WTC11 (cell line): ENCODE measurements around the gene ADAMTS7. TPM values are rescaled to one million over a fixed set of nuclear protein-coding genes. Genes with fewer than 3 reads are reported as not detected.

Experiments
- ATAC-seq: fragments of 200-7000 bp; cut with Tn5 transposase; 2 replicates; pipeline ENCODE4 v1.10.0; 2021; ENCODE audit warnings: mild to moderate bottlenecking, moderate library complexity
- CTCF ChIA-PET: fragments of 300-600 bp; sonication (Branson Sonifier 250); formaldehyde crosslinking; loops from one replicate; lab custom pipeline; 2021; ENCODE audit warnings: antibody characterized with exemption; lab: Charles Lee
- POLR2A ChIA-PET: fragments of 350-600 bp; sonication (Branson Sonifier 250); formaldehyde crosslinking; loops from one replicate; lab custom pipeline; 2021; ENCODE audit warnings: antibody characterized with exemption; lab: Charles Lee
- DNase-seq: peaks from one replicate; pipeline ENCODE4 v3.0.0; 2021; ENCODE audit warnings: low spot score
- H3K27ac Mint-ChIP-seq: 2 replicates; pipeline ENCODE4 v1.8.0; 2021; ENCODE audit warnings: mixed read lengths
- H3K27me3 Mint-ChIP-seq: 2 replicates; pipeline ENCODE4 v1.8.0; 2021; ENCODE audit warnings: low read depth, mild to moderate bottlenecking, moderate library complexity, mixed read lengths
- H3K36me3 Mint-ChIP-seq: 2 replicates; pipeline ENCODE4 v1.8.0; 2021; ENCODE audit warnings: mixed read lengths
- H3K4me1 Mint-ChIP-seq: 2 replicates; pipeline ENCODE4 v1.8.0; 2022; ENCODE audit warnings: mixed read lengths
- H3K4me3 Mint-ChIP-seq: 2 replicates; pipeline ENCODE4 v1.8.0; 2021; ENCODE audit warnings: mild to moderate bottlenecking, moderate library complexity, mixed read lengths
- H3K9me3 Mint-ChIP-seq: 2 replicates; pipeline ENCODE4 v1.8.0; 2021; ENCODE audit warnings: mixed read lengths
- AR ChIP-seq: fragments of 250-450 bp; sonication (Bioruptor Pico); IDR thresholded peaks from 2 replicates; pipeline ENCODE4 v1.9.0; 2021; ENCODE audit warnings: mild to moderate bottlenecking
- ATF1 ChIP-seq: sonication (generic); formaldehyde crosslinking; IDR thresholded peaks from 2 replicates; pipeline ENCODE4 v1.8.1; 2023; ENCODE audit warnings: mild to moderate bottlenecking, moderate library complexity, missing genetic modification reagents
- ATF3 ChIP-seq: sonication (generic); formaldehyde crosslinking; conservative IDR thresholded peaks from 2 replicates; pipeline ENCODE4 v1.8.1; 2022; ENCODE audit warnings: mild to moderate bottlenecking, missing genetic modification reagents
- CTCF ChIP-seq: fragments of 200-600 bp; IDR thresholded peaks from 2 replicates; pipeline ENCODE4 v1.8.0; 2022; ENCODE audit warnings: antibody characterized with exemption
- E2F5 ChIP-seq: sonication (generic); formaldehyde crosslinking; IDR thresholded peaks from 2 replicates; pipeline ENCODE4 v1.8.1; 2022; ENCODE audit warnings: mild to moderate bottlenecking, moderate library complexity, missing genetic modification reagents
- FOXJ3 ChIP-seq: sonication (generic); formaldehyde crosslinking; IDR thresholded peaks from 2 replicates; pipeline ENCODE4 v1.9.0; 2021; ENCODE audit warnings: missing genetic modification reagents, mild to moderate bottlenecking, borderline replicate concordance
- FOXP4 ChIP-seq: sonication (generic); formaldehyde crosslinking; IDR thresholded peaks from 2 replicates; pipeline ENCODE4 v1.8.0; 2022; ENCODE audit warnings: mild to moderate bottlenecking, missing genetic modification reagents
- HMGXB4 ChIP-seq: sonication (generic); formaldehyde crosslinking; IDR thresholded peaks from 2 replicates; pipeline ENCODE4 v1.8.1; 2023; ENCODE audit warnings: mild to moderate bottlenecking, moderate library complexity, missing genetic modification reagents
- NFYB ChIP-seq: sonication (generic); formaldehyde crosslinking; conservative IDR thresholded peaks from 2 replicates; pipeline ENCODE4 v1.8.0; 2022; ENCODE audit warnings: low read depth, missing genetic modification reagents
- NR3C1 ChIP-seq: sonication (generic); formaldehyde crosslinking; conservative IDR thresholded peaks from 2 replicates; pipeline ENCODE4 v1.8.1; 2023; ENCODE audit warnings: low read depth, mild to moderate bottlenecking, missing genetic modification reagents
- RELA ChIP-seq: sonication (generic); formaldehyde crosslinking; IDR thresholded peaks from 2 replicates; pipeline ENCODE4 v1.8.1; 2022; ENCODE audit warnings: missing genetic modification reagents, mild to moderate bottlenecking, borderline replicate concordance
- SOX15 ChIP-seq: fragments of 250-450 bp; sonication (Bioruptor Pico); IDR thresholded peaks from 2 replicates; pipeline ENCODE4 v1.9.0; 2021; ENCODE audit warnings: mild to moderate bottlenecking
- SP1 ChIP-seq: sonication (generic); formaldehyde crosslinking; conservative IDR thresholded peaks from 2 replicates; pipeline ENCODE4 v1.8.1; 2022; ENCODE audit warnings: missing genetic modification reagents
- USF1 ChIP-seq: sonication (generic); formaldehyde crosslinking; IDR thresholded peaks from 2 replicates; pipeline ENCODE4 v1.8.0; 2022; ENCODE audit warnings: mild to moderate bottlenecking, missing genetic modification reagents
- ZBTB21 ChIP-seq: sonication (generic); formaldehyde crosslinking; IDR thresholded peaks from 2 replicates; pipeline ENCODE4 v1.8.1; 2023; ENCODE audit warnings: mild to moderate bottlenecking, missing genetic modification reagents, borderline replicate concordance
- ZNF138 ChIP-seq: sonication (generic); formaldehyde crosslinking; conservative IDR thresholded peaks from 2 replicates; pipeline ENCODE4 v1.8.1; 2022; ENCODE audit warnings: mild to moderate bottlenecking, moderate library complexity, missing genetic modification reagents
- ZNF281 ChIP-seq: sonication (generic); formaldehyde crosslinking; IDR thresholded peaks from 2 replicates; pipeline ENCODE4 v1.8.0; 2023; ENCODE audit warnings: mild to moderate bottlenecking, missing genetic modification reagents
- ZNF671 ChIP-seq: fragments of 250-450 bp; sonication (Bioruptor Pico); IDR thresholded peaks from 2 replicates; pipeline ENCODE4 v1.8.0; 2021; ENCODE audit warnings: mild to moderate bottlenecking
- total RNA-seq: library from RNA; stranded (reverse); gene quantifications from 3 replicates; pipeline ENCODE4 v1.2.3, GENCODE V29; 2021

The ADAMTS7 gene
- total RNA-seq, 1 experiment from 2014 or later: 70.3 TPM

- no peak for TF ChIP-seq AR (CRISPR knock-in tag)
- no peak for TF ChIP-seq NFYB
- TF ChIP-seq FOXJ3 (CRISPR knock-in tag): no peak
- no peak for TF ChIP-seq ATF1 (CRISPR knock-in tag)
- 0 out of 2 replicates have a peak, but pooled peaks have one; percentile 20 for TF ChIP-seq RELA
- TF ChIP-seq NR3C1 (CRISPR knock-in tag): no peak
- TF ChIP-seq HMGXB4 (CRISPR knock-in tag): peak; percentile 56
- TF ChIP-seq SOX15 (CRISPR knock-in tag): no peak
- no peak for TF ChIP-seq ZNF138 (CRISPR knock-in tag)
- peak; percentile 13; the same call in 1 of the 2 replicates for TF ChIP-seq E2F5 (CRISPR knock-in tag)
- TF ChIP-seq ZNF671: no peak
Measured at GRCh38 chr15:78810362-78811123, 721 bp downstream of the ADAMTS7 start (continued).

GRCh38 chr15:78810003-78810361 is 1.3 kb downstream of the ADAMTS7 start:
- ATAC-seq (no peak), DNase-seq (no peak)
- Mint-ChIP-seq H3K27me3 (peaks cover 14% of the 10 kb centered on the region), H3K9me3 (no peaks in the 10 kb centered on the region), H3K36me3 (no peaks in the 10 kb centered on the region), H3K27ac (no peak overlapping the region), H3K4me1 (peaks cover 41% of the 10 kb centered on the region), H3K4me3 (peak overlapping the region; percentile 78)
- POLR2A ChIA-PET: interaction anchor here (1.8 to 1.9 kb wide), 2 partner anchors 63 to 245 kb away, joined by 5 to 13 read pairs; partner anchors contain the start of genes CHRNA5 and MORF4L1
- CTCF ChIA-PET: interaction anchor here (0.5 to 3.6 kb wide), 20 partner anchors 11 to 510 kb away, joined by 3 to 26 read pairs (median 6); partner anchors contain the start of genes MORF4L1 and SKIC8
- no peak for TF ChIP-seq NR3C1 (CRISPR knock-in tag)
- peak; percentile 46; the same call in 1 of the 2 replicates for TF ChIP-seq RELA
- no peak for TF ChIP-seq USF1 (CRISPR knock-in tag)
- TF ChIP-seq ZNF281: no peak
- TF ChIP-seq FOXP4 (CRISPR knock-in tag): no peak
- no peak for TF ChIP-seq AR (CRISPR knock-in tag)
- TF ChIP-seq CTCF: no peak
- no peak for TF ChIP-seq ATF3 (CRISPR knock-in tag)
- no peak for TF ChIP-seq ZBTB21
- TF ChIP-seq SP1 (CRISPR knock-in tag): no peak
